H1 (cell line): ENCODE data around the gene FAAP100. TPM values are rescaled to one million over a fixed set of nuclear protein-coding genes. Genes with fewer than 3 reads are reported as not detected.

Source experiments
- CTCF ChIA-PET: fragments of 300-600 bp; sonication (Branson Sonifier 250); formaldehyde crosslinking; loops from one replicate; lab custom pipeline; 2021; ENCODE audit not compliant: partially characterized antibody; lab: Charles Lee
- POLR2A ChIA-PET: fragments of 300-600 bp; sonication (Branson Sonifier 250); formaldehyde crosslinking; loops from one replicate; lab custom pipeline; 2021; ENCODE audit warnings: inconsistent platforms; ENCODE audit not compliant: partially characterized antibody; lab: Charles Lee
- DNase-seq, 2 experiments: peaks; one replicate each; pipeline versions ENCODE4 v3.0.0 to v3.0.0-alpha.2; 2010 to 2022; ENCODE audit warnings: low spot score in 2 of 2, low read depth in 1 of 2, mixed read lengths in 1 of 2
- FAIRE-seq: peaks from 2 replicates; lab custom pipeline; 2011; peaks lifted over from hg19 to GRCh38; lab: Jason Lieb, UNC
- H2AFZ ChIP-seq: 2 replicates; pipeline ENCODE4 v1.8.1; 2012; ENCODE audit warnings: low read length, inconsistent platforms
- H2AK5ac ChIP-seq: 2 replicates; pipeline ENCODE4 v1.6.1; 2013; ENCODE audit warnings: low read depth, low read length
- H2BK120ac ChIP-seq: replicated peaks from 2 replicates; pipeline ENCODE3; 2013; ENCODE audit warnings: low read depth, low read length, inconsistent platforms
- H2BK12ac ChIP-seq: 2 replicates; pipeline ENCODE4 v1.6.1; 2013; ENCODE audit warnings: low read depth, low read length
- H2BK15ac ChIP-seq: 2 replicates; pipeline ENCODE4 v1.6.1; 2013; ENCODE audit warnings: low read length
- H2BK20ac ChIP-seq: 2 replicates; pipeline ENCODE4 v1.6.1; 2013; ENCODE audit warnings: low read length
- H2BK5ac ChIP-seq: 2 replicates; pipeline ENCODE4 v1.6.1; 2013; ENCODE audit warnings: low read depth, low read length
- H3K14ac ChIP-seq: 2 replicates; pipeline ENCODE4 v1.6.1; 2013; ENCODE audit warnings: inconsistent platforms; ENCODE audit not compliant: insufficient read length
- H3K18ac ChIP-seq: 2 replicates; pipeline ENCODE4 v1.6.1; 2013; ENCODE audit warnings: low read length; ENCODE audit errors: extremely low read depth
- H3K23ac ChIP-seq: 2 replicates; pipeline ENCODE4 v1.6.1; 2013; ENCODE audit warnings: inconsistent platforms; ENCODE audit not compliant: insufficient read length
- H3K23me2 ChIP-seq: 2 replicates; pipeline ENCODE4 v1.6.1; 2013; ENCODE audit warnings: low read depth, low read length
- H3K27ac ChIP-seq: 2 replicates; pipeline ENCODE4 v1.6.1; 2011; ENCODE audit warnings: low read depth, low read length, inconsistent platforms
- H3K27me3 ChIP-seq, 4 experiments: replicated peaks in 1 of 4; 1 replicate in 1 of 4; 2 replicates in 3 of 4; pipeline versions ENCODE4 v1.6.1 to v1.8.1; 2011 to 2013; ENCODE audit warnings: low read length in 3 of 4, mild to moderate bottlenecking in 3 of 4, inconsistent platforms in 2 of 4, mixed read lengths in 2 of 4, moderate library complexity in 1 of 4; ENCODE audit not compliant: control insufficient read depth in 3 of 4, insufficient read depth in 3 of 4; ENCODE audit errors: extremely low read depth in 1 of 4
- H3K36me3 ChIP-seq, 4 experiments: 2 replicates each; pipeline versions ENCODE4 v1.6.1 to v1.8.1; 2011 to 2013; ENCODE audit warnings: mild to moderate bottlenecking in 4 of 4, low read length in 3 of 4, moderate library complexity in 2 of 4, control low read depth in 1 of 4, inconsistent platforms in 1 of 4; ENCODE audit not compliant: insufficient read depth in 4 of 4, control insufficient read depth in 2 of 4
- H3K4ac ChIP-seq: replicated peaks from 2 replicates; pipeline ENCODE3; 2013; ENCODE audit warnings: low read length, low read depth, mixed read lengths, inconsistent platforms; ENCODE audit not compliant: insufficient read length
- H3K4me1 ChIP-seq, 4 experiments: replicated peaks in 1 of 4; 1 replicate in 1 of 4; 2 replicates in 3 of 4; pipeline versions ENCODE4 v1.6.1 to v1.8.1; 2011 to 2013; ENCODE audit warnings: low read length in 3 of 4, inconsistent platforms in 2 of 4, mixed read lengths in 1 of 4; ENCODE audit not compliant: insufficient read depth in 4 of 4, control insufficient read depth in 3 of 4
- H3K4me2 ChIP-seq, 2 experiments: 2 replicates each; pipeline versions ENCODE4 v1.6.1 to v1.8.1; 2011 to 2013; ENCODE audit warnings: low read depth in 2 of 2, low read length in 2 of 2, control low read depth in 1 of 2, inconsistent platforms in 1 of 2, mild to moderate bottlenecking in 1 of 2; ENCODE audit not compliant: insufficient read depth in 1 of 2
- H3K4me3 ChIP-seq, 4 experiments: fragments of 200-600, 300-600 bp in 1 of 4; sonication (generic), shearing (Covaris generic), sonication (Bioruptor Twin) in 1 of 4; 2 replicates each; pipeline versions ENCODE4 v1.5.1 to v1.8.1; 2011 to 2016; ENCODE audit warnings: low read length in 4 of 4, low read depth in 3 of 4, control low read depth in 2 of 4, inconsistent platforms in 2 of 4, mild to moderate bottlenecking in 2 of 4, mixed read lengths in 1 of 4, moderate library complexity in 1 of 4; ENCODE audit not compliant: insufficient read depth in 2 of 4; ENCODE audit errors: extremely low read depth in 1 of 4
- H3K56ac ChIP-seq: replicated peaks from 2 replicates; pipeline ENCODE3; 2013; ENCODE audit warnings: low read depth, mild to moderate bottlenecking, mixed read lengths, low read length, inconsistent platforms; ENCODE audit not compliant: insufficient read length
- H3K79me1 ChIP-seq: 2 replicates; pipeline ENCODE4 v1.6.1; 2013; ENCODE audit warnings: low read depth, low read length, control low read depth
- H3K79me2 ChIP-seq, 2 experiments: 2 replicates each; pipeline versions ENCODE4 v1.6.1 to v1.8.1; 2012 to 2013; ENCODE audit warnings: low read length in 2 of 2, mild to moderate bottlenecking in 2 of 2, inconsistent platforms in 1 of 2; ENCODE audit not compliant: insufficient read depth in 2 of 2, control insufficient read depth in 1 of 2
- H3K9ac ChIP-seq, 4 experiments: replicated peaks in 1 of 4; 1 replicate in 1 of 4; 2 replicates in 3 of 4; pipeline versions ENCODE4 v1.6.1 to v1.8.1; 2011 to 2013; ENCODE audit warnings: low read depth in 3 of 4, low read length in 3 of 4, control low read depth in 2 of 4, mild to moderate bottlenecking in 2 of 4, moderate library complexity in 2 of 4, inconsistent platforms in 1 of 4; ENCODE audit errors: extremely low read depth in 1 of 4
- H3K9me3 ChIP-seq, 2 experiments: 2 replicates each; pipeline versions ENCODE4 v1.6.1 to v1.8.1; 2012 to 2013; ENCODE audit warnings: mild to moderate bottlenecking in 2 of 2, moderate library complexity in 2 of 2, control low read depth in 1 of 2, inconsistent platforms in 1 of 2, low read depth in 1 of 2, low read length in 1 of 2, mixed read lengths in 1 of 2; ENCODE audit not compliant: insufficient read depth in 2 of 2
- H4K20me1 ChIP-seq, 2 experiments: replicated peaks in 1 of 2; 2 replicates each; pipeline versions ENCODE3 to v1.8.1; 2011 to 2013; ENCODE audit warnings: inconsistent platforms in 2 of 2, low read length in 2 of 2, mild to moderate bottlenecking in 1 of 2; ENCODE audit not compliant: insufficient read depth in 2 of 2, control insufficient read depth in 1 of 2
- H4K5ac ChIP-seq: 2 replicates; pipeline ENCODE4 v1.6.1; 2013; ENCODE audit warnings: low read length, low read depth, mixed read lengths, inconsistent platforms; ENCODE audit not compliant: insufficient read length
- H4K8ac ChIP-seq: 2 replicates; pipeline ENCODE4 v1.8.0; 2013; ENCODE audit warnings: mild to moderate bottlenecking, moderate library complexity, low read length, inconsistent platforms; ENCODE audit not compliant: insufficient read depth; ENCODE audit errors: extremely low read depth
- H4K91ac ChIP-seq: replicated peaks from 2 replicates; pipeline ENCODE3; 2013; ENCODE audit warnings: low read length, mixed read lengths, inconsistent platforms; ENCODE audit not compliant: insufficient read length
- ATF3 ChIP-seq: IDR thresholded peaks from 2 replicates; pipeline ENCODE4 v1.6.1; 2011; ENCODE audit warnings: low read depth, mild to moderate bottlenecking, low read length; ENCODE audit not compliant: insufficient read depth
- BRCA1 ChIP-seq: IDR thresholded peaks from 2 replicates; pipeline ENCODE4 v1.6.1; 2012; ENCODE audit warnings: low read depth, low read length, improper control_type of control experiment
- CBX5 ChIP-seq: fragments of 300-800, 300-1000 bp; sonication (generic); IDR thresholded peaks from 2 replicates; pipeline ENCODE4 v1.7.1; 2016; ENCODE audit warnings: antibody characterized with exemption, low read length, low read depth
- CEBPB ChIP-seq: IDR thresholded peaks from 2 replicates; pipeline ENCODE4 v1.6.1; 2012; ENCODE audit warnings: low read depth, low read length
- JUN ChIP-seq: IDR thresholded peaks from 2 replicates; pipeline ENCODE4 v1.6.1; 2011; ENCODE audit warnings: low read depth, mild to moderate bottlenecking, improper control_type of control experiment, low read length
- JUND ChIP-seq: IDR thresholded peaks from 2 replicates; pipeline ENCODE4 v1.6.1; 2011; ENCODE audit warnings: mild to moderate bottlenecking, improper control_type of control experiment, low read length
- SP2 ChIP-seq: IDR thresholded peaks from 2 replicates; pipeline ENCODE4 v1.6.1; 2012; ENCODE audit warnings: mild to moderate bottlenecking, low read length, inconsistent platforms
- WGBS, 2 experiments: shearing (Covaris generic) in 1 of 2; methylation state at CpG; one replicate each; pipeline versions ENCODE4 v1.1.6 to v1.1.7; 2013 to 2015; ENCODE audit warnings: low lambda C conversion rate in 2 of 2, mixed read lengths in 2 of 2, inconsistent platforms in 1 of 2, low coverage in 1 of 2, missing lambda C conversion rate in 1 of 2; ENCODE audit not compliant: insufficient replicate concordance in 2 of 2, insufficient coverage in 1 of 2, insufficient read length in 1 of 2; ENCODE audit errors: extremely low coverage in 1 of 2, missing lambda C conversion rate in 1 of 2; 5-methylcytosine and 5-hydroxymethylcytosine counted together
- polyA plus RNA-seq, 7 experiments: library from polyadenylated mRNA; depleted of rRNA in 3 of 7; stranded (reverse) in 5 of 7; unstranded in 2 of 7; fragments of >200 nt in 5 of 7; fragments of 200-250 nt in 2 of 7; gene quantifications; 1 replicate in 5 of 7; 2 replicates in 1 of 7; 4 replicates in 1 of 7; pipeline versions ENCODE4 v1.2.1 to v1.2.3, GENCODE V29; 2011 to 2013; ENCODE audit warnings: missing spikeins in 2 of 7, mixed read lengths in 2 of 7
- total RNA-seq: library from RNA; stranded (reverse); fragmentation: NEBNext Ultra II Directional; extraction: Animal tissue kit (Norgen Biotek cat#: 25700); gene quantifications from 2 replicates; pipeline ENCODE4 v1.2.1, GENCODE V29; 2021

The FAAP100 gene
- total and polyA plus RNA-seq, 2 of the 8 experiments (the other 6 are each of a cell fraction or from before 2014, with no cell fraction given) = 23.2 to 41.8 TPM

DNA sequence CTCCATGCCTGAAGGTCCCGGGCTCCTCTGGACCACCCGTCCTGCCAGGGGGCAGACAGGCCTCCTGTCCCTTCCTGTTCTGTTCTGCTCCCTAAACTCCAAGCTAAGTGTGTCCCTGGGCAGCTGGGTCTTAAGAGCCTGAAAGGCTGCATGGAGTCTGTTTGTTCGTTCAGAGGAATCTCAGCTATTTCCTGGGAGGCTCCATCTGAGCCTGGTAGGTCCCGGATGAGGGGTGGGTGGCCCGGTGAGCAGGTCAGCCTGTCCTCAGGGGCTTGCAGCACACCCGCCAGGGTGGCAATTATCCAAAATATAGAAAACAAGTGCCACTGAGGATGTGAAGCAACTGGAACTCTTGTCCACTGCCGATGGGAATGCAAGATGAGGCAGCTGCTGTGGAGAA, 52.1 kb downstream of the FAAP100 start:
- H3K27ac ChIP-seq = no peak overlapping the region
- H3K23ac ChIP-seq = no peak overlapping the region
- H2BK15ac ChIP-seq = peak overlapping the region; percentile 29; the same call in 1 of the 2 replicates
- H2BK120ac ChIP-seq = no peak overlapping the region
- H4K20me1 ChIP-seq = no peaks in the 10 kb centered on the region
- H2AK5ac ChIP-seq = 0 out of 2 replicates have a peak overlapping the region, but pooled peaks have one; percentile 39
- ChIA-PET POLR2A (interaction anchor here (0.8 to 35.8 kb wide), 6 partner anchors 8 to 52 kb away, joined by 3 to 1004 read pairs (median 3); partner anchors contain the start of genes ACTG1, FAAP100 and FSCN2), CTCF (interaction anchor here (0.7 to 3.0 kb wide), 3 partner anchors 10 to 19 kb away, joined by 3 to 18 read pairs (median 4); no protein-coding TSS in a partner anchor)
- no peak overlapping the region for H3K4me2 ChIP-seq
- H3K9ac ChIP-seq = no peak overlapping the region
- no peak for TF ChIP-seq JUN
- TF ChIP-seq CEBPB = no peak
- no peak for TF ChIP-seq ATF3
- TF ChIP-seq JUND = no peak
- no peak for TF ChIP-seq BRCA1
- no peak for TF ChIP-seq SP2
- TF ChIP-seq CBX5 = no peak
- H2BK20ac ChIP-seq = peak overlapping the region; percentile 93; the same call in 1 of the 2 replicates
- no peak overlapping the region for H3K14ac ChIP-seq
- no peak overlapping the region for H2BK12ac ChIP-seq
- peak overlapping the region; percentile 75 for H2BK5ac ChIP-seq
- peaks cover 0 to 3% (median 2%) of the 10 kb centered on the region in 4 experiments; a peak in 3 of 7 replicates for H3K4me1 ChIP-seq
- no peak overlapping the region for H3K4ac ChIP-seq
- H4K91ac ChIP-seq = no peak overlapping the region
- no peak overlapping the region for H3K18ac ChIP-seq
- H3K9me3 ChIP-seq = no peaks in the 10 kb centered on the region
- H3K79me2 ChIP-seq = no peaks in the 10 kb centered on the region
- no peaks in the 10 kb centered on the region for H3K79me1 ChIP-seq
- no peak overlapping the region for H3K4me3 ChIP-seq
- FAIRE-seq (no peak), DNase-seq (no peak)
- H3K23me2 ChIP-seq = no peaks in the 10 kb centered on the region
- H4K5ac ChIP-seq = no peak overlapping the region
- H4K8ac ChIP-seq = peak overlapping the region; percentile 2; the same call in 1 of the 2 replicates
- no peaks in the 10 kb centered on the region for H3K36me3 ChIP-seq
- H3K56ac ChIP-seq = no peak overlapping the region
- WGBS, 2 experiments = 78% methylated on average over 7 of the region's 7 CpGs; no CpG with 5 or more reads in 1 of the 2 experiments
- no peak overlapping the region for H2AFZ ChIP-seq
- H3K27me3 ChIP-seq = no peaks in the 10 kb centered on the region
